Measurements from ENCODE around the gene MAML3. TPM values are rescaled to one million over a fixed set of nuclear protein-coding genes. Genes with fewer than 3 reads are reported as not detected.

The MAML3 gene
- total RNA-seq, 6 donors from 2014 or later = 9.6 to 31.4 (median 14.5) TPM

DNA sequence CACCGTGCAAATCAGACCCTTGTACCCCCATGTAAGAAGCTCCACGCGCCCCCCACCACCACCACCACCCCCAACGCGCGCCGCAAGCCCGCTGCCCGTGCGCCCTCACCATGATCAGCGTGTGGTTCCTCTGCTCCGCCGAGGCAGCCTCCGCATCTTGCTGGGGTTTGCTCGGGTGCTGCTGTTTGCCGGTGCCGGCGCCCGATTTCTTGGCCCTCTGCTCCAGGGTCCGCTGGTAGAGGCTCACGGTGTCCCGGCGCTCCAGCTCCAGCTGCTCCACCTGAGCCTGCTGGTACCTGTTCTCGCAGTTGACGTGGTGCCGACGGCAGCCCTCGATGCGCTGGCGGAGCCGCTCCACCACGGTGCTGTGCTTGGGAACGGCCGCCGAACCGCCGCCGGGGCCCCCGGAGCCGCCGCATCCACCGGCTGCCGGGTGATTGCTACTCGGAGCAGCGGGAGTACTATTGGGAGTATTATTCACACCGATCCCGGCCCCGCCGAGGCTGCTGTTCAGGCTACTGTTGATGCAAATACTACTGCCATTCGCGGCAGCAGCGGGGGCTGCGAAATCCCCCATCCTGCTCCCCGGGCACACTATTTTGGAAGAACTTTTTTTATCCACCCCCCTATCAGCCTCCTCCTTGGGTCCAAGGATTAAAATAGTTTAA lies 1.1 kb downstream of the MAML3 start:
- TF ChIP-seq EP300 (IDR thresholded peaks at IDR 0.05) = no peak
- peak in 1 of 4 donors; percentile 48 for TF ChIP-seq POLR2A (IDR thresholded peaks at IDR 0.05)
- TF ChIP-seq POLR2AphosphoS5 (IDR thresholded peaks at IDR 0.05) = peak in 1 of 2 donors; percentile 28
- TF ChIP-seq, protein P1, sequence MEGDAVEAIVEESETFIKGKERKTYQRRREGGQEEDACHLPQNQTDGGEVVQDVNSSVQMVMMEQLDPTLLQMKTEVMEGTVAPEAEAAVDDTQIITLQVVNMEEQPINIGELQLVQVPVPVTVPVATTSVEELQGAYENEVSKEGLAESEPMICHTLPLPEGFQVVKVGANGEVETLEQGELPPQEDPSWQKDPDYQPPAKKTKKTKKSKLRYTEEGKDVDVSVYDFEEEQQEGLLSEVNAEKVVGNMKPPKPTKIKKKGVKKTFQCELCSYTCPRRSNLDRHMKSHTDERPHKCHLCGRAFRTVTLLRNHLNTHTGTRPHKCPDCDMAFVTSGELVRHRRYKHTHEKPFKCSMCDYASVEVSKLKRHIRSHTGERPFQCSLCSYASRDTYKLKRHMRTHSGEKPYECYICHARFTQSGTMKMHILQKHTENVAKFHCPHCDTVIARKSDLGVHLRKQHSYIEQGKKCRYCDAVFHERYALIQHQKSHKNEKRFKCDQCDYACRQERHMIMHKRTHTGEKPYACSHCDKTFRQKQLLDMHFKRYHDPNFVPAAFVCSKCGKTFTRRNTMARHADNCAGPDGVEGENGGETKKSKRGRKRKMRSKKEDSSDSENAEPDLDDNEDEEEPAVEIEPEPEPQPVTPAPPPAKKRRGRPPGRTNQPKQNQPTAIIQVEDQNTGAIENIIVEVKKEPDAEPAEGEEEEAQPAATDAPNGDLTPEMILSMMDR (IDR thresholded peaks at IDR 0.05) = no peak
- Histone ChIP-seq H3K27me3 (no peaks in the 10 kb centered on the region), H3K4me3 (peak overlapping the region; percentile 63 to 88 (median 78)), H3K36me3 (no peaks in the 10 kb centered on the region), H3K4me1 (peaks cover 4 to 24% (median 7%) of the 10 kb centered on the region in 4 donors), H3K27ac (peak overlapping the region; percentile 99), H3K9me3 (no peaks in the 10 kb centered on the region)
- WGBS, 2 donors = 1% methylated on average over 10 to 24 of the region's 54 CpGs
- ATAC-seq (ENCODE audit: low FRiP score in 2 of 2) (peak in 1 of 2 donors; percentile 18), DNase-seq (peak; percentile 58 to 93)

GRCh38 chr4:140152013-140152703 lies 1.8 kb downstream of the MAML3 start:
- ATAC-seq (ENCODE audit: low FRiP score in 2 of 2) (peak; percentile 38 to 75), DNase-seq (peak; percentile 81 to 92)
- Histone ChIP-seq H3K4me3 (peak overlapping the region; percentile 63 to 88 (median 78)), H3K36me3 (no peaks in the 10 kb centered on the region), H3K27ac (peak overlapping the region; percentile 99), H3K27me3 (no peaks in the 10 kb centered on the region), H3K9me3 (no peaks in the 10 kb centered on the region), H3K4me1 (peaks cover 0 to 24% (median 9%) of the 10 kb centered on the region in 4 donors)
- no peak for TF ChIP-seq POLR2A (IDR thresholded peaks at IDR 0.05)
- TF ChIP-seq, protein P1 (IDR thresholded peaks at IDR 0.05) = peak; percentile 25 to 47 (median 36)
- peak in 1 of 2 donors; percentile 20 for TF ChIP-seq POLR2AphosphoS5 (IDR thresholded peaks at IDR 0.05)
- 1% methylated on average over 14 to 45 of the region's 50 CpGs for WGBS, 2 donors

- ATAC-seq (ENCODE audit: low FRiP score in 2 of 2) (peak; percentile 62 to 76), DNase-seq (peak in 1 of 2 donors; percentile 92)
- Histone ChIP-seq H3K4me3 (peak overlapping the region; percentile 63 to 88 (median 78)), H3K27ac (peak overlapping the region; percentile 99), H3K4me1 (peaks cover 0 to 21% (median 9%) of the 10 kb centered on the region in 4 donors), H3K9me3 (no peaks in the 10 kb centered on the region), H3K36me3 (no peaks in the 10 kb centered on the region), H3K27me3 (no peaks in the 10 kb centered on the region)
- WGBS, 2 donors = 0% methylated on average over 9 to 11 of the region's 11 CpGs
- TF ChIP-seq EP300 (IDR thresholded peaks at IDR 0.05) (no peak), POLR2AphosphoS5 (IDR thresholded peaks at IDR 0.05) (peak; percentile 3 to 56), POLR2A (IDR thresholded peaks at IDR 0.05) (peak in 2 of 4 donors; percentile 2 to 38)
- TF ChIP-seq, protein P1 (IDR thresholded peaks at IDR 0.05) = no peak
Measured at GRCh38 chr4:140151699-140152012, 2.3 kb downstream of the MAML3 start.

- Histone ChIP-seq H3K9me3 (no peaks in the 10 kb centered on the region), H3K27me3 (no peaks in the 10 kb centered on the region), H3K4me1 (peaks cover 0 to 21% (median 9%) of the 10 kb centered on the region in 4 donors), H3K36me3 (no peaks in the 10 kb centered on the region), H3K27ac (peak overlapping the region; percentile 99), H3K4me3 (peak overlapping the region; percentile 63 to 88 (median 78))
- TF ChIP-seq EP300 (IDR thresholded peaks at IDR 0.05) = peak in 1 of 4 donors; percentile 27
- TF ChIP-seq POLR2A (IDR thresholded peaks at IDR 0.05) = peak in 3 of 4 donors; percentile 34 to 71 (median 66)
- peak; percentile 6 to 91 for TF ChIP-seq POLR2AphosphoS5 (IDR thresholded peaks at IDR 0.05)
- TF ChIP-seq, protein P1 (IDR thresholded peaks at IDR 0.05) = peak in 1 of 6 experiments; percentile 5
- WGBS, 2 donors = 1 to 2% methylated on average over 14 to 59 of the region's 84 CpGs
- DNase-seq = peak; percentile 90 to 95
- ATAC-seq (ENCODE audit: low FRiP score in 2 of 2) = peak; percentile 86
Measured at GRCh38 chr4:140150886-140151698, 2.9 kb downstream of the MAML3 start.

Data from upper lobe of left lung (tissue), 6 donors.